BLaER1 treated with 17β-estradiol and CSF1 and Interleukin-3, amounts not matched to agents 10 nM and 100 nM (cell line): Measurements from ENCODE around the gene CNOT2.

Experiments
- H3K27ac ChIP-seq, 11 experiments: shearing (Covaris generic); formaldehyde crosslinking; 2 replicates each; pipeline ENCODE4 v1.8.1; 2022
- H3K27me3 ChIP-seq, 11 experiments: shearing (Covaris generic); formaldehyde crosslinking; 2 replicates each; pipeline ENCODE4 v1.8.1; 2022
- H3K36me3 ChIP-seq, 11 experiments: shearing (Covaris generic); formaldehyde crosslinking; 2 replicates each; pipeline ENCODE4 v1.8.1; 2022
- H3K4me1 ChIP-seq, 10 experiments: shearing (Covaris generic); formaldehyde crosslinking; 2 replicates each; pipeline ENCODE4 v1.8.1; 2022
- H3K4me2 ChIP-seq, 11 experiments: shearing (Covaris generic); formaldehyde crosslinking; 2 replicates each; pipeline ENCODE4 v1.8.1; 2022
- H3K4me3 ChIP-seq, 10 experiments: shearing (Covaris generic); formaldehyde crosslinking; 2 replicates each; pipeline ENCODE4 v1.8.1; 2022
- H3K9ac ChIP-seq, 11 experiments: shearing (Covaris generic); formaldehyde crosslinking; 2 replicates each; pipeline ENCODE4 v1.8.1; 2022
- H3K9me3 ChIP-seq, 11 experiments: shearing (Covaris generic); formaldehyde crosslinking; replicated peaks in 1 of 11; 2 replicates each; pipeline ENCODE4 v1.8.1; 2022
- H4K20me1 ChIP-seq, 11 experiments: shearing (Covaris generic); formaldehyde crosslinking; 2 replicates each; pipeline ENCODE4 v1.8.1; 2022
- Cebpa-rat ChIP-seq, 11 experiments: shearing (Covaris generic); IDR thresholded peaks; 2 replicates each; pipeline ENCODE4 v1.8.1; 2022

Gene CNOT2

DNA sequence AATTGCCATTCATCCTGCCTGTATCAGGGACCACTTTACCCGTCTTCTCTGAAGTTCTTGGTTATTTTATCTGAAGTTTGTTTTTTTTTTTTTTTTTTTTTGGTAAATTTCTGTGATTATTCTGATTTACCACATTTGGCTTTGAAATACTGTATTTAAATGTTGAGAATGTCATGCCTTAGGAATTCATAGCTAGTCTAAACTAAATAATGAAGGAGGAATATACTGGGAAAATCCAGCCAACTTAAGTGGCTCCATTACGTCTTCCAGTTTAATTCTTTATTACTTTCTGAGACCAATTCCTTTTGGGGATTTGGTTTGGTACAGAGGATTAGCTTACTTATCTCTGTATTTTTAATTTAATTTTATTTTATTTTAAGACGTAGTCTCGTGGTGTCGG is 62.6 kb downstream of the CNOT2 start:
- Histone ChIP-seq H3K9me3 (peaks cover 19 to 46% (median 34%) of the 10 kb centered on the region in 11 experiments), H3K9ac (no peak overlapping the region), H4K20me1 (peaks cover 8 to 65% (median 52%) of the 10 kb centered on the region in 11 experiments; a peak in 18 of 22 replicates), H3K27me3 (no peaks in the 10 kb centered on the region), H3K4me2 (no peak overlapping the region), H3K4me1 (peaks cover 0 to 6% (median 0%) of the 10 kb centered on the region in 10 experiments; a peak in 1 of 20 replicates), H3K27ac (no peak overlapping the region), H3K4me3 (no peak overlapping the region), H3K36me3 (peaks cover 38 to 71% (median 50%) of the 10 kb centered on the region in 11 experiments; a peak in 21 of 22 replicates)
- no peak for TF ChIP-seq Cebpa-rat (IDR thresholded peaks at IDR 0.05)

- no peak overlapping the region for H3K4me3 ChIP-seq
- TF ChIP-seq Cebpa-rat (IDR thresholded peaks at IDR 0.05) = no peak
- peaks cover 0 to 6% (median 0%) of the 10 kb centered on the region in 10 experiments; a peak in 1 of 20 replicates for H3K4me1 ChIP-seq
- no peaks in the 10 kb centered on the region for H3K27me3 ChIP-seq
- peaks cover 45 to 68% (median 54%) of the 10 kb centered on the region in 11 experiments; a peak in 21 of 22 replicates for H3K36me3 ChIP-seq
- no peak overlapping the region for H3K9ac ChIP-seq
- H3K27ac ChIP-seq = no peak overlapping the region
- no peak overlapping the region for H3K4me2 ChIP-seq
- H4K20me1 ChIP-seq = peaks cover 10 to 74% (median 61%) of the 10 kb centered on the region in 11 experiments; a peak in 19 of 22 replicates
- peaks cover 19 to 38% (median 27%) of the 10 kb centered on the region in 11 experiments for H3K9me3 ChIP-seq
Measured at GRCh38 chr12:70306676-70307075, 63.4 kb downstream of the CNOT2 start.

GRCh38 chr12:70307868-70308267 is 64.6 kb downstream of the CNOT2 start:
- Histone ChIP-seq H3K27ac (no peak overlapping the region), H3K4me1 (peaks cover 0 to 6% (median 0%) of the 10 kb centered on the region in 10 experiments; a peak in 1 of 20 replicates), H3K9ac (no peak overlapping the region), H3K9me3 (peaks cover 19 to 36% (median 27%) of the 10 kb centered on the region in 11 experiments), H3K4me3 (no peak overlapping the region), H3K27me3 (no peaks in the 10 kb centered on the region), H4K20me1 (peaks cover 15 to 86% (median 73%) of the 10 kb centered on the region in 11 experiments; a peak in 19 of 22 replicates), H3K4me2 (no peak overlapping the region), H3K36me3 (peaks cover 48 to 80% (median 62%) of the 10 kb centered on the region in 11 experiments; a peak in 21 of 22 replicates)
- no peak for TF ChIP-seq Cebpa-rat (IDR thresholded peaks at IDR 0.05)

- TF ChIP-seq Cebpa-rat (IDR thresholded peaks at IDR 0.05) = no peak
- peaks cover 23 to 99% (median 85%) of the 10 kb centered on the region in 11 experiments; a peak in 19 of 22 replicates for H4K20me1 ChIP-seq
- no peaks in the 10 kb centered on the region for H3K27me3 ChIP-seq
- no peak overlapping the region for H3K4me2 ChIP-seq
- peaks cover 43 to 83% (median 57%) of the 10 kb centered on the region in 11 experiments; a peak in 21 of 22 replicates for H3K36me3 ChIP-seq
- H3K9ac ChIP-seq = no peak overlapping the region
- no peak overlapping the region for H3K4me3 ChIP-seq
- peaks cover 9 to 21% (median 16%) of the 10 kb centered on the region in 11 experiments for H3K9me3 ChIP-seq
- no peak overlapping the region for H3K27ac ChIP-seq
- peaks cover 0 to 6% (median 0%) of the 10 kb centered on the region in 10 experiments; a peak in 1 of 20 replicates for H3K4me1 ChIP-seq
Measured at GRCh38 chr12:70309348-70309747, 66.1 kb downstream of the CNOT2 start.

GRCh38 chr12:70314145-70314544 is 70.9 kb downstream of the CNOT2 start:
- H3K4me1 ChIP-seq = peaks cover 14 to 43% (median 33%) of the 10 kb centered on the region in 10 experiments
- no peak overlapping the region for H3K27ac ChIP-seq
- peaks cover 17 to 63% (median 28%) of the 10 kb centered on the region in 11 experiments; a peak in 18 of 22 replicates for H3K36me3 ChIP-seq
- peaks cover 29 to 98% (median 79%) of the 10 kb centered on the region in 11 experiments; a peak in 21 of 22 replicates for H4K20me1 ChIP-seq
- no peak overlapping the region for H3K4me2 ChIP-seq
- no peak overlapping the region for H3K4me3 ChIP-seq
- no peaks in the 10 kb centered on the region for H3K27me3 ChIP-seq
- no peaks in the 10 kb centered on the region for H3K9me3 ChIP-seq
- no peak for TF ChIP-seq Cebpa-rat (IDR thresholded peaks at IDR 0.05)
- H3K9ac ChIP-seq = no peak overlapping the region

GRCh38 chr12:70317781-70318180 is 74.5 kb downstream of the CNOT2 start:
- peaks cover 29 to 89% (median 54%) of the 10 kb centered on the region in 11 experiments; a peak in 21 of 22 replicates for H4K20me1 ChIP-seq

GRCh38 chr12:70319605-70320004 is 76.4 kb downstream of the CNOT2 start:
- H3K4me3 ChIP-seq = no peak overlapping the region
- H3K27me3 ChIP-seq = no peaks in the 10 kb centered on the region
- 0 out of 22 replicates have a peak overlapping the region, but pooled peaks of 1 of the 11 experiments have one; percentile 13 for H3K27ac ChIP-seq
- H3K9ac ChIP-seq = no peak overlapping the region
- 0 out of 22 replicates have a peak, but pooled peaks cover 0 to 2% (median 0%) of the 10 kb centered on the region in 11 experiments for H3K9me3 ChIP-seq
- peaks cover 18 to 83% (median 37%) of the 10 kb centered on the region in 11 experiments; a peak in 21 of 22 replicates for H4K20me1 ChIP-seq
- H3K36me3 ChIP-seq = peaks cover 24 to 64% (median 44%) of the 10 kb centered on the region in 11 experiments
- TF ChIP-seq Cebpa-rat (IDR thresholded peaks at IDR 0.05) = no peak
- peaks cover 19 to 58% (median 42%) of the 10 kb centered on the region in 10 experiments for H3K4me1 ChIP-seq
- H3K4me2 ChIP-seq = peak overlapping the region in 9 of 11 experiments; percentile 2 to 83 (median 68); a peak in 15 of 22 replicates

More at GRCh38 chr12:70317781-70318180, 74.5 kb downstream of the CNOT2 start:
- H3K4me1 ChIP-seq = peaks cover 19 to 59% (median 43%) of the 10 kb centered on the region in 10 experiments
- peak overlapping the region; percentile 21 to 83 (median 60); a peak in 20 of 22 replicates for H3K4me2 ChIP-seq
- no peaks in the 10 kb centered on the region for H3K9me3 ChIP-seq
- no peaks in the 10 kb centered on the region for H3K27me3 ChIP-seq
- TF ChIP-seq Cebpa-rat (IDR thresholded peaks at IDR 0.05) = no peak
- H3K9ac ChIP-seq = no peak overlapping the region; a peak in 1 of 22 replicates
- peaks cover 6 to 62% (median 37%) of the 10 kb centered on the region in 11 experiments; a peak in 21 of 22 replicates for H3K36me3 ChIP-seq
- H3K4me3 ChIP-seq = 0 out of 20 replicates have a peak overlapping the region, but pooled peaks of 1 of the 10 experiments have one; percentile 5
- peak overlapping the region in 8 of 11 experiments; percentile 7 to 58 (median 54); a peak in 12 of 22 replicates for H3K27ac ChIP-seq

GRCh38 chr12:70321191-70321590 is 78.0 kb downstream of the CNOT2 start:
- no peaks in the 10 kb centered on the region for H3K27me3 ChIP-seq

DNA sequence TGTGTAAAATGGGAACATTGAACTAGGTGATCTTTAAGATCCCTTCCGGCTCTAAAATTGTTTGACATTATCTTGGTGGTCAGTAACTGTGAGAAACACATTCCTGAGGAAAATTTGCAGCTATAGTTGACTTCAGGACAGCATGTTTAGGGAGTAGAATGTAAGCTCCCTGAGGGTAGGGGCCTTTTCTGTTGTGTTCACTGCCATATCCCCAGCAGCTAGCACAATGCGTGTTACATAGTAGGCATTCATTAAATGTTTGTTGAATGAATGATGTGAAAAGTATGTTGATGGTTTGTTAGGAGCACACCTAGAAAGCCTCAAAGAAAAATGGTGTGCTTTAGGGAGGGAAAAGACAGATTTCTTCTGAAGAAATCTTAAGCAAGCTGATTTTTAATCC is 84.3 kb downstream of the CNOT2 start:
- Histone ChIP-seq H3K4me3 (no peak overlapping the region), H3K27me3 (no peaks in the 10 kb centered on the region), H3K27ac (no peak overlapping the region), H3K4me2 (no peak overlapping the region), H3K9ac (no peak overlapping the region), H3K4me1 (no peaks in the 10 kb centered on the region), H3K9me3 (0 out of 22 replicates have a peak, but pooled peaks cover 0 to 3% (median 0%) of the 10 kb centered on the region in 11 experiments), H3K36me3 (peaks cover 58 to 89% (median 66%) of the 10 kb centered on the region in 11 experiments), H4K20me1 (peaks cover 0 to 34% (median 4%) of the 10 kb centered on the region in 11 experiments; a peak in 7 of 22 replicates)
- TF ChIP-seq Cebpa-rat (IDR thresholded peaks at IDR 0.05) = no peak

More at GRCh38 chr12:70321191-70321590, 78.0 kb downstream of the CNOT2 start:
- Histone ChIP-seq H3K4me3 (no peak overlapping the region), H3K27ac (no peak overlapping the region), H3K4me1 (peaks cover 19 to 44% (median 38%) of the 10 kb centered on the region in 10 experiments), H4K20me1 (peaks cover 6 to 70% (median 21%) of the 10 kb centered on the region in 11 experiments; a peak in 20 of 22 replicates), H3K9ac (no peak overlapping the region), H3K9me3 (0 out of 22 replicates have a peak, but pooled peaks cover 0 to 3% (median 0%) of the 10 kb centered on the region in 11 experiments), H3K4me2 (no peak overlapping the region), H3K36me3 (peaks cover 36 to 68% (median 56%) of the 10 kb centered on the region in 11 experiments)
- no peak for TF ChIP-seq Cebpa-rat (IDR thresholded peaks at IDR 0.05)
